Endothelial cell of umbilical vein (primary cell): ENCODE measurements around the gene CNKSR3.

ENCODE experiments used
- EZH2 ChIP-seq: IDR thresholded peaks from 2 replicates; pipeline ENCODE4 v1.6.1; 2012; ENCODE audit warnings: borderline replicate concordance, low read depth, mild to moderate bottlenecking, moderate library complexity, low read length, inconsistent platforms; ENCODE audit not compliant: severe bottlenecking
- FOS ChIP-seq: IDR thresholded peaks from 2 replicates; pipeline ENCODE4 v1.6.1; 2011; ENCODE audit warnings: mild to moderate bottlenecking, low read length, moderate library complexity, borderline replicate concordance; ENCODE audit not compliant: insufficient read depth
- MYC ChIP-seq: IDR thresholded peaks from one replicate; pipeline ENCODE4 v1.6.1; 2011; ENCODE audit warnings: mild to moderate bottlenecking, low read depth, low read length
- POLR2A ChIP-seq: IDR thresholded peaks from 2 replicates; pipeline ENCODE4 v1.6.1; 2012; ENCODE audit warnings: low read depth, mild to moderate bottlenecking, control low read depth, low read length
- POLR2AphosphoS5 ChIP-seq: IDR thresholded peaks from 2 replicates; pipeline ENCODE4 v1.6.1; 2012; ENCODE audit warnings: low read depth, mild to moderate bottlenecking, control low read depth, low read length, moderate library complexity; ENCODE audit not compliant: insufficient read depth
- TF ChIP-seq, protein P1 (sequence below): IDR thresholded peaks from 2 replicates; pipeline ENCODE4 v1.6.1; 2011; ENCODE audit not compliant: insufficient read depth, insufficient read length
- TF ChIP-seq, protein P2 (sequence below), 2 donors: IDR thresholded peaks; 1 replicate in 1 of 2; 2 replicates in 1 of 2; pipeline ENCODE4 v1.5.1; 2011; ENCODE audit warnings: low read length in 2 of 2, mild to moderate bottlenecking in 2 of 2, moderate library complexity in 2 of 2, control low read depth in 1 of 2, inconsistent platforms in 1 of 2, low read depth in 1 of 2; ENCODE audit not compliant: insufficient read depth in 1 of 2; ENCODE audit errors: extremely low read depth in 1 of 2

DNA sequence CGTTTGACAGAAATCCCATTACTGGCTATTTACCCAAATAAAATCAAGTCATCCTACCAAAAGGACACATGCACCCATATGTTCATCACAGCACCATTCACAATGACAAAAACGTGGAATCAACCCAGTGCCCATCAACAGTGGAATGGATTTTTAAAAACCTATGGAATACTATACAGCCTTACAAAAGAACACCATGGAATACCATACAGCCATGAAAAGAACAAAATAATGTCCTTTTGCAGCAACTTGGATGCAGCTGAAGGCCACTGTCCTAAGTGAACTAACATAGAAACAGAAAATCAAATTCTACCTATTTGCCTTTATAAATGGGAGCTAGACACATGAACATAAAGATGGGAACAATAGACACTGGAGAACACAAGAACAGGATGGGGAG is 136.5 kb downstream of the CNKSR3 start:
- TF ChIP-seq FOS = no peak
- TF ChIP-seq, protein P1, sequence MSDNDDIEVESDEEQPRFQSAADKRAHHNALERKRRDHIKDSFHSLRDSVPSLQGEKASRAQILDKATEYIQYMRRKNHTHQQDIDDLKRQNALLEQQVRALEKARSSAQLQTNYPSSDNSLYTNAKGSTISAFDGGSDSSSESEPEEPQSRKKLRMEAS = no peak
- TF ChIP-seq MYC = no peak
- TF ChIP-seq, protein P2, sequence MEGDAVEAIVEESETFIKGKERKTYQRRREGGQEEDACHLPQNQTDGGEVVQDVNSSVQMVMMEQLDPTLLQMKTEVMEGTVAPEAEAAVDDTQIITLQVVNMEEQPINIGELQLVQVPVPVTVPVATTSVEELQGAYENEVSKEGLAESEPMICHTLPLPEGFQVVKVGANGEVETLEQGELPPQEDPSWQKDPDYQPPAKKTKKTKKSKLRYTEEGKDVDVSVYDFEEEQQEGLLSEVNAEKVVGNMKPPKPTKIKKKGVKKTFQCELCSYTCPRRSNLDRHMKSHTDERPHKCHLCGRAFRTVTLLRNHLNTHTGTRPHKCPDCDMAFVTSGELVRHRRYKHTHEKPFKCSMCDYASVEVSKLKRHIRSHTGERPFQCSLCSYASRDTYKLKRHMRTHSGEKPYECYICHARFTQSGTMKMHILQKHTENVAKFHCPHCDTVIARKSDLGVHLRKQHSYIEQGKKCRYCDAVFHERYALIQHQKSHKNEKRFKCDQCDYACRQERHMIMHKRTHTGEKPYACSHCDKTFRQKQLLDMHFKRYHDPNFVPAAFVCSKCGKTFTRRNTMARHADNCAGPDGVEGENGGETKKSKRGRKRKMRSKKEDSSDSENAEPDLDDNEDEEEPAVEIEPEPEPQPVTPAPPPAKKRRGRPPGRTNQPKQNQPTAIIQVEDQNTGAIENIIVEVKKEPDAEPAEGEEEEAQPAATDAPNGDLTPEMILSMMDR (IDR thresholded peaks at IDR 0.05; ENCODE audit: extremely low read depth in 1 of 2, insufficient read depth in 1 of 2, low read depth in 1 of 2, low read length in 2 of 2) = no peak
- no peak for TF ChIP-seq POLR2AphosphoS5
- TF ChIP-seq POLR2A = no peak
- TF ChIP-seq EZH2 = no peak
